ENCODE results near the gene IGIP.

DNA sequence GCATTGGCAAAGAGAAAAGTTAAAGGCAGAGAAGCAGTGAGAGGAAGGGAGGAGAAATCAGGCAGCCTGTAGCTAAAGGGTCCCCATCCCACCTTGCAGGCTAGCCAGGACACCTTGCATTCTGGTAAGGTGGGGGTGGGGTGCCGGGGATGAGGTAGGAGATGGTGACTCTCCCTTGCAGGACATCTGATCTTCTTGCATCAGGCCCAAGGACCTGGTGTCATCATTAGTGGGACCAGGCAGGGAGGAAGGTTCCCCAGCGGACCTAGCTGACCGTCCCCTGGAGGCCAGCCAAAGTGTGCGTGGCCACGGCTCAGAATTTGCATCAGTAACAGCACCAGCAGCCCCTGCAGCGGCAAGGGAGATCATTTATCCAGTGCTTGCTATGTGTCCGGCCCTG lies 27.5 kb downstream of the IGIP start:
- TF ChIP-seq POLR2A (IDR thresholded peaks at IDR 0.05; ENCODE audit: low read depth, low read length): no peak
- TF ChIP-seq TAF1 (IDR thresholded peaks at IDR 0.05; ENCODE audit: low read depth, low read length): no peak
- no peak for TF ChIP-seq POLR2AphosphoS5 (IDR thresholded peaks at IDR 0.05; ENCODE audit: low read depth, low read length)
